DOHH2 (cell line): ENCODE data around the gene STXBP3.

Source experiments
- H3F3A ChIP-seq: fragments of 200-600 bp; sonication (generic), shearing (Covaris generic); 2 replicates; pipeline ENCODE4 v1.6.0; 2016; ENCODE audit warnings: antibody characterized with exemption, mild to moderate bottlenecking; ENCODE audit not compliant: control insufficient read depth, insufficient read depth
- H3K27ac ChIP-seq: fragments of 200-600 bp; sonication (generic); 2 replicates; pipeline ENCODE4 v1.5.1; 2014; ENCODE audit warnings: low read depth, mild to moderate bottlenecking, low read length, moderate library complexity
- H3K27me3 ChIP-seq: fragments of 200-600 bp; sonication (generic); 2 replicates; pipeline ENCODE4 v1.6.1; 2014; ENCODE audit warnings: mild to moderate bottlenecking, low read length, mixed read lengths; ENCODE audit not compliant: control insufficient read depth
- H3K36me3 ChIP-seq: fragments of 200-600 bp; sonication (generic); 2 replicates; pipeline ENCODE4 v1.6.1; 2014; ENCODE audit warnings: mild to moderate bottlenecking, low read length, moderate library complexity, mixed read lengths; ENCODE audit not compliant: control insufficient read depth
- H3K4me1 ChIP-seq: fragments of 200-600 bp; sonication (generic); 2 replicates; pipeline ENCODE4 v1.6.1; 2014; ENCODE audit warnings: mild to moderate bottlenecking, low read length, mixed read lengths; ENCODE audit not compliant: control insufficient read depth
- H3K4me2 ChIP-seq: fragments of 200-600 bp; sonication (generic); 2 replicates; pipeline ENCODE4 v1.6.0; 2014; ENCODE audit warnings: mild to moderate bottlenecking, low read length, moderate library complexity
- H3K4me3 ChIP-seq: fragments of 200-600 bp; sonication (generic); 2 replicates; pipeline ENCODE4 v1.5.1; 2014; ENCODE audit warnings: mild to moderate bottlenecking, low read length, mixed read lengths
- H3K79me2 ChIP-seq: fragments of 200-600 bp; sonication (generic); 2 replicates; pipeline ENCODE4 v1.6.1; 2014; ENCODE audit warnings: mild to moderate bottlenecking, low read length, mixed read lengths; ENCODE audit not compliant: control insufficient read depth
- H3K9me2 ChIP-seq: fragments of 200-600 bp; sonication (generic); replicated peaks from 2 replicates; pipeline ENCODE4 v1.6.1; 2014; ENCODE audit warnings: mild to moderate bottlenecking, low read length, mixed read lengths; ENCODE audit not compliant: control insufficient read depth
- H3K9me3 ChIP-seq: fragments of 200-600 bp; sonication (generic); 2 replicates; pipeline ENCODE4 v1.6.1; 2014; ENCODE audit warnings: antibody characterized with exemption, low read length, mixed read lengths; ENCODE audit not compliant: control insufficient read depth, insufficient read depth
- H4K20me1 ChIP-seq: fragments of 200-600 bp; sonication (generic); 2 replicates; pipeline ENCODE4 v1.6.0; 2014; ENCODE audit warnings: low read depth, mild to moderate bottlenecking, antibody characterized with exemption, low read length, moderate library complexity; ENCODE audit not compliant: control insufficient read depth, insufficient read depth
- EZH2phosphoT487 ChIP-seq: fragments of 200-600 bp; sonication (generic); IDR thresholded peaks from 2 replicates; pipeline ENCODE4 v1.6.1; 2017; ENCODE audit warnings: borderline replicate concordance, mild to moderate bottlenecking, antibody characterized with exemption, low read length, moderate library complexity, mixed read lengths
- TF ChIP-seq, protein P1 (sequence below): fragments of 200-600 bp; sonication (generic); IDR thresholded peaks from one replicate; pipeline ENCODE4 v1.5.1; 2014; ENCODE audit warnings: antibody characterized with exemption, mild to moderate bottlenecking, low read depth, low read length; ENCODE audit not compliant: poor library complexity, severe bottlenecking

Gene STXBP3

GRCh38 chr1:108703939-108704338 lies 42.5 kb upstream of the STXBP3 start:
- TF ChIP-seq, protein P1, sequence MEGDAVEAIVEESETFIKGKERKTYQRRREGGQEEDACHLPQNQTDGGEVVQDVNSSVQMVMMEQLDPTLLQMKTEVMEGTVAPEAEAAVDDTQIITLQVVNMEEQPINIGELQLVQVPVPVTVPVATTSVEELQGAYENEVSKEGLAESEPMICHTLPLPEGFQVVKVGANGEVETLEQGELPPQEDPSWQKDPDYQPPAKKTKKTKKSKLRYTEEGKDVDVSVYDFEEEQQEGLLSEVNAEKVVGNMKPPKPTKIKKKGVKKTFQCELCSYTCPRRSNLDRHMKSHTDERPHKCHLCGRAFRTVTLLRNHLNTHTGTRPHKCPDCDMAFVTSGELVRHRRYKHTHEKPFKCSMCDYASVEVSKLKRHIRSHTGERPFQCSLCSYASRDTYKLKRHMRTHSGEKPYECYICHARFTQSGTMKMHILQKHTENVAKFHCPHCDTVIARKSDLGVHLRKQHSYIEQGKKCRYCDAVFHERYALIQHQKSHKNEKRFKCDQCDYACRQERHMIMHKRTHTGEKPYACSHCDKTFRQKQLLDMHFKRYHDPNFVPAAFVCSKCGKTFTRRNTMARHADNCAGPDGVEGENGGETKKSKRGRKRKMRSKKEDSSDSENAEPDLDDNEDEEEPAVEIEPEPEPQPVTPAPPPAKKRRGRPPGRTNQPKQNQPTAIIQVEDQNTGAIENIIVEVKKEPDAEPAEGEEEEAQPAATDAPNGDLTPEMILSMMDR: no peak
- no peak for TF ChIP-seq EZH2phosphoT487
- Histone ChIP-seq H3K27me3 (no peaks in the 10 kb centered on the region), H3K9me2 (no peaks in the 10 kb centered on the region), H3K36me3 (peaks cover 32% of the 10 kb centered on the region), H3K4me3 (peak overlapping the region; percentile 0; the same call in 1 of the 2 replicates), H4K20me1 (peaks cover 12% of the 10 kb centered on the region), H3K79me2 (no peaks in the 10 kb centered on the region), H3K9me3 (no peaks in the 10 kb centered on the region), H3K27ac (peak overlapping the region; percentile 28), H3K4me1 (peaks cover 21% of the 10 kb centered on the region), H3K4me2 (peak overlapping the region; percentile 38), H3F3A (peaks cover 48% of the 10 kb centered on the region)

- peaks cover 26% of the 10 kb centered on the region for H3K36me3 ChIP-seq
- H3K9me2 ChIP-seq: no peaks in the 10 kb centered on the region
- H4K20me1 ChIP-seq: peaks cover 6% of the 10 kb centered on the region
- H3K79me2 ChIP-seq: no peaks in the 10 kb centered on the region
- no peak overlapping the region for H3K27ac ChIP-seq
- TF ChIP-seq EZH2phosphoT487: no peak
- TF ChIP-seq, protein P1: no peak
- H3K4me2 ChIP-seq: no peak overlapping the region
- H3K4me3 ChIP-seq: no peak overlapping the region
- H3K27me3 ChIP-seq: no peaks in the 10 kb centered on the region
- H3F3A ChIP-seq: peaks cover 43% of the 10 kb centered on the region
- H3K4me1 ChIP-seq: peaks cover 21% of the 10 kb centered on the region
- H3K9me3 ChIP-seq: no peaks in the 10 kb centered on the region
Observed at GRCh38 chr1:108704496-108704895, 42.0 kb upstream of the STXBP3 start.

- peaks cover 5% of the 10 kb centered on the region for H3K36me3 ChIP-seq
- peaks cover 2% of the 10 kb centered on the region; the same call in 1 of the 2 replicates for H3K27me3 ChIP-seq
- H3F3A ChIP-seq: peaks cover 22% of the 10 kb centered on the region
- no peak overlapping the region for H3K27ac ChIP-seq
- peaks cover 21% of the 10 kb centered on the region for H3K4me1 ChIP-seq
- H3K4me2 ChIP-seq: no peak overlapping the region
- H4K20me1 ChIP-seq: no peaks in the 10 kb centered on the region
- no peaks in the 10 kb centered on the region for H3K9me3 ChIP-seq
- H3K4me3 ChIP-seq: no peak overlapping the region
- H3K79me2 ChIP-seq: no peaks in the 10 kb centered on the region
- H3K9me2 ChIP-seq: no peaks in the 10 kb centered on the region
- no peak for TF ChIP-seq EZH2phosphoT487
- TF ChIP-seq, protein P1: no peak
Observed at GRCh38 chr1:108706643-108707042, 39.8 kb upstream of the STXBP3 start.
